Epithelial cell of prostate (primary cell): Measurements from ENCODE around the gene MELTF.

Source experiments
- DNase-seq: peaks from one replicate; pipeline ENCODE4 v3.0.0-alpha.2; 2011; ENCODE audit warnings: low read depth, low spot score
- H3K27ac ChIP-seq: fragments of 450-650 bp; 2 replicates; pipeline ENCODE4 v1.5.1; 2017; ENCODE audit warnings: mild to moderate bottlenecking

Gene MELTF

GRCh38 chr3:196971094-196971698, 58.4 kb downstream of the MELTF start:
- no peak overlapping the region for H3K27ac ChIP-seq
- DNase-seq: no peak

- no peak for DNase-seq
Observed at GRCh38 chr3:196970547-196971093, 59.0 kb downstream of the MELTF start.

GRCh38 chr3:196969660-196970546, 59.7 kb downstream of the MELTF start:
- no peak for DNase-seq
- H3K27ac ChIP-seq: no peak overlapping the region

More at GRCh38 chr3:196970547-196971093, 59.0 kb downstream of the MELTF start:
- no peak overlapping the region for H3K27ac ChIP-seq

GRCh38 chr3:196969134-196969659, 60.4 kb downstream of the MELTF start:
- H3K27ac ChIP-seq: no peak overlapping the region
- no peak for DNase-seq

GRCh38 chr3:196968233-196969133, 61.1 kb downstream of the MELTF start, which contains the start of gene PIGZ:
PIGZ (minus strand) TSS chr3:196968833; CDS start chr3:196952031, 16,802 bp downstream.
- no peak within 1 kb of the TSS for H3K27ac ChIP-seq
- no peak for DNase-seq

GRCh38 chr3:196967412-196968232, 62.0 kb downstream of the MELTF start:
- no peak overlapping the region for H3K27ac ChIP-seq
- no peak for DNase-seq

- no peak for DNase-seq
- H3K27ac ChIP-seq: no peak overlapping the region
Observed at GRCh38 chr3:196966526-196967401, 62.9 kb downstream of the MELTF start.

- H3K27ac ChIP-seq: no peak overlapping the region
- DNase-seq: no peak
Observed at GRCh38 chr3:196965804-196966173, 63.8 kb downstream of the MELTF start.

GRCh38 chr3:196965112-196965803, 64.4 kb downstream of the MELTF start:
- DNase-seq: no peak
- H3K27ac ChIP-seq: no peak overlapping the region

- no peak for DNase-seq
- no peak overlapping the region for H3K27ac ChIP-seq
Observed at GRCh38 chr3:196963631-196963953, 66.0 kb downstream of the MELTF start.

- no peak for DNase-seq
- H3K27ac ChIP-seq: no peak overlapping the region
Observed at GRCh38 chr3:196962930-196963630, 66.5 kb downstream of the MELTF start.

GRCh38 chr3:196962108-196962929, 67.3 kb downstream of the MELTF start:
- H3K27ac ChIP-seq: no peak overlapping the region
- DNase-seq: no peak

GRCh38 chr3:196954832-196955231, 74.8 kb downstream of the MELTF start:
- H3K27ac ChIP-seq: no peak overlapping the region
- DNase-seq: no peak
